Right ventricle myocardium superior (tissue), 1 donor: ENCODE measurements around the gene DCHS1. TPM values are rescaled to one million over a fixed set of nuclear protein-coding genes. Genes with fewer than 3 reads are reported as not detected.

Experiments
- ATAC-seq: fragments of 200-7000 bp; cut with Tn5 transposase; one replicate; pipeline ENCODE4 v1.9.1; 2020; ENCODE audit warnings: mild to moderate bottlenecking; ENCODE audit not compliant: poor library complexity
- DNase-seq: peaks from one replicate; pipeline ENCODE4 v3.0.0-alpha.2; 2020
- intact Hi-C: fragments of 100-400 bp; cut with DNase I; formaldehyde crosslinking; loops from one replicate; pipeline ENCODE4 v1.11.2; 2022
- total RNA-seq: library from RNA; stranded (reverse); fragmentation: NEBNext Ultra II Directional; extraction: Animal tissue kit (Norgen Biotek cat#: 25700); gene quantifications from one replicate; pipeline ENCODE4 v1.2.1, GENCODE V29; 2021
- donor health status: DM: no; HTN: yes; CAD: no; lungs with severe emphysema.

DCHS1 gene
- total RNA-seq, 1 donor from 2014 or later = 9.6 TPM

DNA sequence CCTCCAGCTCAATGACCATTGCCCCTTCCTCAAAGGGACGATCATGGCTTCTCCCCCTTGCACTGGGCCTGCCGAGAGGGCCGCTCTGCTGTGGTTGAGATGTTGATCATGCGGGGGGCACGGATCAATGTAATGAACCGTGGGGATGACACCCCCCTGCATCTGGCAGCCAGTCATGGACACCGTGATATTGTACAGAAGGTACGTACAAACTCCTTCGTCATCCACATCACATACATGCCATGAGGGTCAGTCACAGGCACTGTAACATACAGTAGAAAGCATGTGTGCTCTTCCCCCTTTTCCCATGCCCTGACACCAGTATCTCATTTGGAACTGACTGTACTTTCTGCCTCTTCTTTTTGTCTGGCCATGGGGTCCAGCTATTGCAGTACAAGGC is 47.6 kb downstream of the DCHS1 start:
- DNase-seq = no peak
- intact Hi-C loops = no loop called here
- ATAC-seq = no peak

DNA sequence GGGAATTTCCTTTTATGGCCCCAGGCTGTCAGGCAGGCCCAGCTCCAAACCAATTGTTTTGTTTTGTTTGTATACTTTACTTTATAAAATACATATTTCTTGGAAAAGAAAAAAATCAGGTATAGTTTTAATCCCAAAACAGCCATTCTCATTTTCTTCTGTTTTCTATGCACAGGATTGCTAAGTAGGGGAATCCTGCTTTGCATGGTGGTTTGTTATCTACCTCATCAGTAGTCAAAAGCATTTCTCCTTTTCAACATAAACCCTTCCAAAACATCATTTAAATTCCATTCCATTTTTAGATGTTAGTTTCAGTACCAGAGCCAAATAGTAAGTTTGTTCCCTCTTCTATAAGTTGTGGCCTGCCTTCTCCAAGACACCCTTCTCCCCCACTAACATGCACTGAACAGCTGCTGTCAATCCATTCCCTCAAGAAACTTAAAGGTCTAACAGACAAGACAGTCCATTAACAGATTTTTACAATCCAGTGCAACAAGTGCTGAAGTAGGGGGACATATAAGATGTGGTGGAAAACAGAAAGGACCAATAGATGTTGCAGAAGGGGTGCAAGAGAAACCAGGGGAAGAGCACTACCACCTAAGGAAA is 48.3 kb downstream of the DCHS1 start:
- intact Hi-C loops = no loop called here
- DNase-seq = no peak
- ATAC-seq = no peak

DNA sequence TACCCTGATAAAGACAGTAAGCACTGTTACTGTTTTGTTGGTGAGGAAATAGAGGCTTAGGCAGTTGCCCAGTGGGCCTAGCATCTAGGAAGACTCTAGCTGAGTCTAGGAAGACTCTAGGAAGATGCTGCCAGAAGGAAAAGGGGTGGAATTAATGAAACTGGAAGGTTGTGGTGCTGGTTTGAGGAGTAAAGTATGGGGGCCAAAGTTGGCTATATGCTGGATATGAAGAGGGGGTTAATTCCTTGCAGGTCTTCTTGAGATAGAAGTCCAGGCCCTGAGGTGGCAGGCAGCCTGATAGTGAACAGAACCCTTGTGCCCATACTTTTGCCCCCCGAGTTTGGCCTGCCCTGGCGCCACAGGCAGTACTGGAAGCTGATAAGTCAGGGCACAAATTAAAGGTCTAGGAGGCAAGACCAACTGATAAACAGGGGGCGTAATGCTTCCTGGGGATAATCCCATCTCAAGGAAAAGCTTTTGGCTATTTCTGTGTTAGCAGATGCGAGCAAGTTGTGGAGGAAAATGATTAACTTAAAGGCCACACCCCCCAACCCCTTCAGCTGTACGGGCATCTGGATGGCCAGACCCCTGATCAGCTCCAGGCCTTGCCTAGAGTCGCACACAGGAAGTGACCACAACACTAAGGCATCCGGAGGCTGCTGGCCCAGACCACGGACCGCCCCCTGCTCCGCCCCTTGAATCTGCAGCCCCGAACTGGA is 49.0 kb downstream of the DCHS1 start:
- intact Hi-C loops = no loop called here
- peak; percentile 76 for ATAC-seq
- DNase-seq = peak; percentile 96

DNA sequence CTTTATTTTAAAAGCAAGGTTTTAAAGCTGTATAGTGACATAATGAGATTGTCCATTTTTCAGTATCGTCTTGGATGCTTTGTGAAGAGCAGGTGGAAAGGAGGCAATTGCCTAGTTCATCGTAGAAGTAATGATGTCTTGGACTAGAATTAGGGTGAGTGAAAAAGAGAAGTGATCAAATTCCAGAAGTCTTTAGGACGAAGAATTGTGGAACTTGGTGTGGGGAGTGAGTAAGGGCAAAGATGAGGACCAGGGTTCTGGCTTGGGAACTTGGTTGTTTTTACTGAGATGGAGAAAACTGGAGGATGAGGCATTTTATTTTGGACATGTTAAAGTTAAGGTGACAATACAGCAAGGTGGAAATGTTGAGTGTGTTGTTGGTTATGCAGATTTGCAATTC is 50.8 kb downstream of the DCHS1 start:
- DNase-seq = no peak
- intact Hi-C loops = loop anchor here (5.0 kb wide), 1 partner anchor 78 kb away; the partner anchor contains the start of gene MRPL17
- ATAC-seq = no peak

DNA sequence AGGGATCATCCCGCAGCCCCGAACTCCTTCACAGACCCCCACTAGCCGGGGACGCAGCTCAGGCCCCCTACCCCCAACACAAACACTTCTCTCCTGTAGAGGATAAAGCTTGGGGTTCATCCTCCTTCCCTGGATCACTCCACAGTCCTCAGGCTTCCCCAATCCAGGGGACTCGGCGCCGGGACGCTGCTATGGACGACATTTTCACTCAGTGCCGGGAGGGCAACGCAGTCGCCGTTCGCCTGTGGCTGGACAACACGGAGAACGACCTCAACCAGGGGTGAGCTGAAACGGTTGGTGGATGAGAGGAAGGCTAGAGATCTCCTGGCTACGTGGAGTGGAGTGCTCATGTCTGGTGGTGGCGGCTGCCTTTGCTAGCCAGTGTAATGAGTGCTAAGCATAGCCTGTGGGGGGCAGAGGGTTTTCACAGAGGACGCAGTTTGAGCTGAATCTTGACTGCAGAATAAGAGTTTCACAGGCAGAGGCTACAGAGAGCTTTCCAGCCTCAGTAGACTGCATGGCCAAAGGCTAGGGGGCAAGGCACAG is 51.5 kb downstream of the DCHS1 start:
- ATAC-seq = peak; percentile 58
- intact Hi-C loops = loop anchor here (5.0 kb wide), 1 partner anchor 78 kb away; the partner anchor contains the start of gene MRPL17
- DNase-seq = peak; percentile 54

DNA sequence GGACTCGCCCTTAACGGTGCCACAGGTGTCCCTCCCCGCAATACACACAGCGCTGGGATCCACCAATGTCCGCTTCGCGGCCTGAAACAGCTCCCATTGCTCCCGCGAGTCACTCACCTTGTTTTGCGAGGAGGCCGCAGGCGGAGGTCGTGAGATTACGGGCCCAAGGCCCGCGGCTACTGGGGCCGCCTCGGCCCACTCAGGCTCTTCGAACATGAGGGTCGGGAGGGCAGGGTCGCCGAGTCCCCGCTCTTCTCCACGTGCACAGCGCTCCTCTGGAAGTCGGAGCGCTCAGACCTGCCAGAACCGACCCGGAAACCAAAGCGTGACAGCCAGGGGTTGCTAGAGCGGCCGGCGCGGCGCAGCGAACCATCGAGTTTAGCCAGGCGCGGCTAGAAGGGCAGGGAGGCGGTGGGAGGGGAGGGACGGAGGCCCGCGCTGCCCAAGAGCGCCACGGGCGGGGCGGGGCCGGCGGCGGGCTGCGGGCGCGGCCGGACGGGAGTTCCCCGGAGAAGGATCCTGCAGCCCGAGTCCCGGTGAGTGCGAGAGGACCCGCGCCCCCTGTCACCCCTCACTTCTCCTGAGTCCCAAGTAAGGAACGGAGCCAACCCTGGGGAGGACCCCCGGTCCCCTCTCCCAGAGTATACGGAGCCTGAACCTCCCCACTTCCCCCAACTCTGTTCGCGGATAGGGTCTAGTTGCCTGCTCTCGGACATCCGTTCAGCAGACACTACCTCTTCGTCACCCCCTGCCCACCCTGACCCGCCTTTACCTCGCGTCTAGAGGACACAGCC is 52.1 kb downstream of the DCHS1 start, which contains the start of the genes ILK and RRP8:
TSS of gene ILK (plus strand) at position 488 of the 794 bp plus-strand sequence. CDS start 498 bp downstream, outside the sequence.
TSS of gene RRP8 (minus strand) at position 330 of the 794 bp plus-strand sequence. CDS start at position 216, 114 bp downstream.
- intact Hi-C loops = loop anchor here (5.0 kb wide), 1 partner anchor 79 kb away; the partner anchor contains the start of gene MRPL17
- DNase-seq = peak; percentile 96

DNA sequence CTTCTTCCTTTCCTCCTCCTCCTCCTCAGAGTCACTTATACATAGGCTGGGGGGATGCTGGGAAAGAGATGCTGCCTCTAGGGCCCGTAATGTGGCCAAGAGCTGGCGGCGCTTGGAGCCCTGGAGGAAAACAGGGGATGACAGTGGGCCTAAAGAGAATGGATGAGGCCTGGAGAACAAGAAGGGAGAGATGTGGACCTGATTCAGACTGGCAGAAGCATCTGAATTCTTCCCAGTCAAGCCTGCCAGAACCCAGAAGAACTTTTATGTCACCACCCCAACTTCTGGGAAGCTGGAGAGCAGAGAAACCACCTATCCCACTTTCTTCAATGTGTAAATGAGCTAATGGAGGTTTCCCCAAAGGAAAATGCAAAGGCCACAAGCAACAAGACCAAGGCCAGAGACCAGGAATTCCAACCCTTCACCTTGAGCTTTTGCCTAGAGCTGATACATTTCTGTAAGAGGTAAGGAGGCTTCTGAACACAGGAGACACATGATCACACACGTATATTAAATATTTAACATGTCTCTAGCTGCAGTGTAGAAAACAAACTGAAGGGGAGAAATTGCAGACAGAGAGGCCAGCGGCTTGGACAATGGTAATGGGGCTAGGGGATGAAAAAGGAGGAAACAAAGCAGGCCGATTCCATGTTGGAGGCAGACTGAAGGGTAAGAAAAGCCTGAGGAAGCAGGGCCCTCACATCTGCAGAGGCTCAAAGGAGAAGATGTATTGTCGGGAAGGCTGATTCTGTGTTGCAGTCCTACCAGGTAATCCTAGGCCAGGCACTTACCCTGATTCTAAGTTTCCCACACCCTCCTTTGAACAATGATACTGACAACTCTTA is 53.3 kb downstream of the DCHS1 start:
- no peak for DNase-seq
- ATAC-seq = no peak
- intact Hi-C loops = loop anchor here (5.0 kb wide), 1 partner anchor 80 kb away; the partner anchor contains the start of gene MRPL17

More for the DNA sequence above, 52.1 kb downstream of the DCHS1 start, which contains the start of the genes ILK and RRP8:
- ATAC-seq = peak; percentile 93

DNA sequence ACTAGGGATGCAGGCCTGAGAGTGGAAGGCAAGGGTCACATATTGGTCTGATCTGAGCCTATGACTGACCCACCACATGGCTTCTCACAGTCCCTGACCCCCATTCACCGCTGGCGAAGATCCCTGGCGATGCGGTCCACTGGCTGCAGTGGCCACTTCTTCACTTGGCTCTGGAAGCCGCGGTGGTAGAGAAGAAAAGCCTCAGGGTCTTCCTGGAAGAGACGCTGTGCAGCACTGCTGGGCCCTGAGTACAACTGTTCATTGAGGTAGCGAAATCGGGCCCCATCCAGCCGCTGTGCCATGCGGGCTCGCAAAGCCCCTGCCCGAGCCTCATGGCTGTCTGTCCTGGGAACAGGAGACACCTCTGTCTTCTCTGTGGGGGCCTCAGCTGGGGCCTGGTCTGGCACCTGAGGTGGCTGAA is 54.6 kb downstream of the DCHS1 start:
- ATAC-seq = no peak
- intact Hi-C loops = loop anchor here (5.0 kb wide), 1 partner anchor 81 kb away; the partner anchor contains the start of gene MRPL17
- DNase-seq = no peak

DNA sequence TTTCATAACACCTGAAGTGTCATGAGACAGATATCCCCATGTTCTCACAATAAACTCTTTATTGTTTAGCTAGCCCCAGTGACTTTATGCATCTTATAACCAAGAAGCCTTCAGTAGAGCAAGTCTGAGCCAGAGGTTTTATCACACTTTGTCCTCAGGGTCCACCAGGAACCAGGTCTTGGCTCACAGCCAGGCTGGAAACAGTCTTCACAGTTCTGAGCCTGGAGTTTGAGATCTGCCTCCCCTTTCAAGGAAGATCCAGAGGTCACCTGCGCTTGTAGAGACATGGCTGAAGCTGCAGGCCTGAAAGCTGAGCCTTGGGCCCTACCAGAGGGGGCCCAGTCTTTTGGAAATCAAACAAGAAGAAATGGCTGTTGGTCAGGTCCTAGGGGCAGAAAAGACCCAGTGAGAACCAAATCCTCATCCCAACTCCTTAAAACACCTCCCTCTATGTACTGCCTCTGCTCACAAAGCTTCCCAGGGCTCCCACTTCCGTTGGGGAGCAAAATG is 55.7 kb downstream of the DCHS1 start:
- ATAC-seq = no peak
- intact Hi-C loops = loop anchor here (5.0 kb wide), 1 partner anchor 82 kb away; the partner anchor contains the start of gene MRPL17
- no peak for DNase-seq

DNA sequence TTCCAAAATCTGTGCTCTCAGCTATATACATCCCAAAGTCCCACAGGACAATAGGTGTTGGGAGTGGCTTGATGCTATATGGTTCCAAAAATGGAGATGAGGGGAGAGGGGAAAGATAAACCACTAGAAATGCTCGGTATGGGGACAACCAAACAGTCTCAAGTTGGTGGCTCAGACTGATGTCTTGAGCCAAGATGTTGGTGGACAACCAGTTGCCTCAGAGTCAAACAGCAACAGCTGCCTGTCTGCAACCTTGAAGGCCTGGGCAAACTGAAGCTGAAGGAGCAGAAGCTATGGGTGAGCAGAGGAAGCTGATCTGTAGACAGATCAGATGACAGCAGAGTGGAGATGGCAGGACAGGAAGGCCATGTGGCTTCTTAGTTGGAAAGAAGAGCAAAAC is 56.2 kb downstream of the DCHS1 start:
- ATAC-seq = no peak
- intact Hi-C loops = no loop called here
- no peak for DNase-seq

DNA sequence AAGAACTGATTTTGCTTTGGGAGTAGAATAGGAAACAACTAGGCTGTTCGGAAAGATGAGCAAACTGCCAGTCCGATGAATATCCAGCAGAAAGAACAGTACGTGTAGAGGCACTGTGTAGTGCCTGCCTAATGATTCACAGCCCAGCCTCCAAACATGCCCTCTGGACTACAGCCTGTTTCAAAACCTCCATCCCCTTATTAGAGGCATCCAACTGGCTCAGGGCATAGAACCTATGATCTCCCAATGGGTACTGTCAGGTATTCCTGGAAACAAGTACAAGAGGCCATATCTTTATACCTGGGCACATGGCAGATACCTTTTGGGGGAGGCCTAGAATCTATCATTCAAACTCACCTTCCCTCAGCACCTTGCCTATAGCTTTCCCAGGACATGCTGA is 57.1 kb downstream of the DCHS1 start:
- DNase-seq = no peak
- intact Hi-C loops = no loop called here
- no peak for ATAC-seq

DNA sequence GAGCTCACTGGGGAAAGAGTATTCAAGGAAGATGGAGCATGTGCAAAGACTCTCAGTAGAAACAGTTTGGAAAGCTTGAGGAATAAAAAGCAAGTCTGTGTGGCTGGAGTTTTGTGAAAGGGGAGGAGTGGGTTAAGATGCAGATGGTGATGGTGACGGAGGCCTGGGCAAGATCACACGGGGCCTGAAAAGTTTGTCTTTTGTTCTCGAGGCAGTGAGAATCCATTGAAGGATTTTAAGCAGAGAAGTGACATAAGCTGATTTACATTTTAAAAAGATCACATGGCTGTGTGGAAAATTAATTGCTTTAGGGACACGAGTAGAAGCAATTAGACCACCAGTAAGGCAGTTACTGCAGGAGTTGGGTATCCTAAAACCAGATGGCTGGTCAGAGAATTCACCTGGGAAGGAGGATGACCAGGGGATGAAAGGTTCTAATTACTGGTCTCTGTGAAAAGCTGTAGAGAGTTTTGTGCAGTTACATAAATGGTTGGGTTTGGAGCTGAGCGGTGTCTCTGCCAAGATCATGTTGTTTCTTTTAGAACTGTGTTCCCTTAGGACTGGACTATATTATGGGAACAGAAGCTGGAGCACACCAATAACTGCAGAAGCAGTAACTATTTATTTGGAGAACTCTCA is 59.3 kb downstream of the DCHS1 start:
- DNase-seq (no peak), ATAC-seq (peak; percentile 75)
- intact Hi-C loops = no loop called here

DNA sequence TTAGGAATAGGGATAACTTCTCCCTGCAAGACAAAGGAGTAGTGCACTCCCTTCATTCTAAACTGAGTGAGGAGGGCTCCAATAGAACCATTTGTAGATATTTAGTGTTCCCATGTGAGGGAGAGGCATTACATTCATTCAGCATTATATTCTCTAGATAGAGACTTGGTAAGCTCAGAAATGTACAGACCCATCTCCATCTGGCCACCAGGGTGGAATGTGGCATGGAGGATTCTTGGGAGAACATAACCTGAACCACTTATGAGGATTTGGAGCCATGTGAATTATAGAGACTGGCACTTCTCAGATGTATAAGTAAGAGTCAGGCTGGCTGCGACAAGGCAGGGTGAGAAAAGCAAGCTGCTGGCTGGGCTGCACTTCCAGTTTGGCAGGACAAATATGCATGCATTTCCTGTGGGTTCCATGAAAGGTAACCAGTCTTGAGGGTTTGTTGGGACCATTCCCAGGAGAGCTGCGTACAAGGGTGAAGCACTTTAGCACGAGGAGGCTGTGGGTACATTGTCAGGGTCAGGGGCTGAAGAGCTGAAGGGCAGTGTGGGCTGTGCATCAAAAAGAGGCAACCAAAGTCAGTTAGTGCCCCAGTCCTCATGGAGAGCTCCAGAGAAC is 61.4 kb downstream of the DCHS1 start:
- peak; percentile 35 for ATAC-seq
- intact Hi-C loops = no loop called here

DNA sequence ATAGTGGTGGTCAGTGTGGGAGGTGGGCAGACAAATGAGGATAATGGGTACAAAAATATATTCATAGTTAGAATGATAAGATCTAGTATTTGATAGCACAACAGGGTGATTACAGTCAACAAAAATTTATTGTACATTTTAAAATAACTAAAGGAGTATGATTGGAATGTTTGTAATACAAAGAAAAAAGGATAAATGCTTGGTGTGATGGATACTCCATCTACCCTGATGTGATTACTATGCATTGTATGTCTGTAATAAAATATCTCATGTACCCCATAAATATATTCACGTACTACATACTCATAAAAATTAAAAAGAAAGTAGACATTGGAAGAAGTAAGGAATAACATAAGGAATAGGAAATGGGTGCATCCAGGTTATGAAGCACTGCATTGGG is 67.6 kb downstream of the DCHS1 start:
- ATAC-seq (no peak), DNase-seq (no peak)
- intact Hi-C loops = no loop called here

More for the DNA sequence above, 61.4 kb downstream of the DCHS1 start:
- DNase-seq = no peak

DNA sequence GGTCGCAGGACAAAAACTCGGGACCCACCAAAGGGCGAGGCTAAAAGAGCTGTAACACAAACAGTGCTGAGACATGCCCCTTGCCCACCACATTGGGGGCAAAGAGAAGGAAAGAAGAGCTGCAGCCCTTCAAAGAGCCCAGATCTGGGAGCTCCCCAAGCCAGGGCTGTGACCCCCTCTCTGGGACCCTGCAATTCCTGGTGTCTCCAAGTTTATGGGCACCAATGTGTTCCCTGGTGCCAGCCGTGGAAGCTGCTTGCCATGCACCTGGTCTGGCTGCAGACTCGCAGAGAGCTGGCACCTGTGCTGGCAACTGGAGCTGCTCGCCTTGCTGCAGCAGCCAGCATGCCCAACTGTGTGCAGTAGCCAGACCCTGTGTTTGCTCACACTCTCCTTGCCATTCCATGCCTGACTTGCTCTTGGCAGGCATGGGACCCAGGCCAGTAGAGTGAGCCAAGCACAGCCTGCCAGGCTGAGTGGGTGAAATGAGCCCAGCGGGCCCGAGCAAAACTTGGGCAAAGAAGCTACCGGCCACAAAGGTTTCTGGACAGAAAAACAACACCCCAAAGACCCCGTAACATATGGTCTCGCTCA is 68.2 kb downstream of the DCHS1 start:
- intact Hi-C loops = no loop called here
- peak; percentile 73 for DNase-seq

More for the DNA sequence above, 68.2 kb downstream of the DCHS1 start:
- ATAC-seq = peak; percentile 93
